OCI-LY3 (cell line): ENCODE results near the gene AKR1A1.

Experiments
- H2AFZ ChIP-seq: fragments of 200-600, 300-600 bp; shearing (Covaris generic); 2 replicates; pipeline ENCODE4 v1.6.0; 2014; ENCODE audit warnings: antibody characterized with exemption, low read depth, low read length
- H3K27ac ChIP-seq: fragments of 200-600, 300-600 bp; sonication (generic); 2 replicates; pipeline ENCODE4 v1.5.1; 2014; ENCODE audit warnings: mild to moderate bottlenecking, low read length, moderate library complexity, mixed read lengths
- H3K27me3 ChIP-seq: fragments of 200-600, 300-600 bp; sonication (generic); 2 replicates; pipeline ENCODE4 v1.6.1; 2014; ENCODE audit warnings: low read depth, low read length, mixed read lengths
- H3K36me3 ChIP-seq: fragments of 200-600, 300-600 bp; sonication (generic); replicated peaks from 2 replicates; pipeline ENCODE3; 2014; ENCODE audit warnings: low read depth, low read length, mixed read lengths
- H3K4me1 ChIP-seq: fragments of 300-600, 200-600 bp; sonication (generic); 2 replicates; pipeline ENCODE4 v1.6.1; 2014; ENCODE audit warnings: low read length, mixed read lengths
- H3K4me2 ChIP-seq: fragments of 200-600, 300-600 bp; sonication (generic); 2 replicates; pipeline ENCODE4 v1.6.1; 2014; ENCODE audit warnings: low read length, mixed read lengths
- H3K4me3 ChIP-seq: fragments of 300-600, 200-600 bp; sonication (generic); 2 replicates; pipeline ENCODE4 v1.5.1; 2014; ENCODE audit warnings: antibody characterized with exemption, mild to moderate bottlenecking, low read length, moderate library complexity
- H3K79me2 ChIP-seq: fragments of 300-600, 200-600 bp; shearing (Covaris generic); 2 replicates; pipeline ENCODE4 v1.6.1; 2014; ENCODE audit warnings: mild to moderate bottlenecking, low read length, mixed read lengths
- H3K9ac ChIP-seq: fragments of 300-600, 200-600 bp; shearing (Covaris generic); 2 replicates; pipeline ENCODE4 v1.6.0; 2014; ENCODE audit warnings: mild to moderate bottlenecking, low read length, moderate library complexity
- H3K9me3 ChIP-seq: fragments of 200-600, 300-600 bp; shearing (Covaris generic); 2 replicates; pipeline ENCODE4 v1.6.1; 2014; ENCODE audit warnings: low read length, mixed read lengths; ENCODE audit not compliant: insufficient read depth
- H4K20me1 ChIP-seq: fragments of 200-600, 300-600 bp; sonication (generic); 2 replicates; pipeline ENCODE4 v1.6.1; 2016; ENCODE audit warnings: low read length, mixed read lengths; ENCODE audit not compliant: insufficient read depth
- CTCF ChIP-seq: fragments of 200-600, 300-600 bp; sonication (generic); IDR thresholded peaks from 2 replicates; pipeline ENCODE4 v1.5.1; 2014; ENCODE audit warnings: antibody characterized with exemption, low read length, low read depth
- EZH2phosphoT487 ChIP-seq: fragments of 200-600 bp; shearing (Covaris generic); IDR thresholded peaks from 2 replicates; pipeline ENCODE4 v1.6.1; 2018; ENCODE audit warnings: antibody characterized with exemption, mixed run types, low read depth

AKR1A1 gene

GRCh38 chr1:45568421-45568820 is 17.8 kb downstream of the AKR1A1 start:
- no peaks in the 10 kb centered on the region for H3K9me3 ChIP-seq
- no peaks in the 10 kb centered on the region for H3K4me1 ChIP-seq
- no peak for TF ChIP-seq EZH2phosphoT487
- no peak for TF ChIP-seq CTCF
- peaks cover 2% of the 10 kb centered on the region; the same call in 1 of the 2 replicates for H3K79me2 ChIP-seq
- H3K36me3 ChIP-seq = peaks cover 29% of the 10 kb centered on the region
- H3K9ac ChIP-seq = no peak overlapping the region
- no peak overlapping the region for H2AFZ ChIP-seq
- no peak overlapping the region for H3K4me2 ChIP-seq
- H3K27ac ChIP-seq = no peak overlapping the region
- no peaks in the 10 kb centered on the region for H3K27me3 ChIP-seq
- H4K20me1 ChIP-seq = peaks cover 4% of the 10 kb centered on the region; the same call in 1 of the 2 replicates
- no peak overlapping the region for H3K4me3 ChIP-seq

- Histone ChIP-seq H3K4me1 (no peaks in the 10 kb centered on the region), H3K27ac (no peak overlapping the region), H3K4me3 (no peak overlapping the region), H4K20me1 (peaks cover 4% of the 10 kb centered on the region; the same call in 1 of the 2 replicates), H3K79me2 (no peaks in the 10 kb centered on the region), H3K9ac (no peak overlapping the region), H3K27me3 (no peaks in the 10 kb centered on the region), H3K4me2 (no peak overlapping the region), H2AFZ (no peak overlapping the region), H3K9me3 (no peaks in the 10 kb centered on the region), H3K36me3 (peaks cover 24% of the 10 kb centered on the region)
- TF ChIP-seq CTCF (no peak), EZH2phosphoT487 (no peak)
Observed at GRCh38 chr1:45569571-45569961, 18.9 kb downstream of the AKR1A1 start.

GRCh38 chr1:45569962-45570581 is 19.4 kb downstream of the AKR1A1 start:
- no peak overlapping the region for H3K4me3 ChIP-seq
- no peak overlapping the region for H3K4me2 ChIP-seq
- H3K27me3 ChIP-seq = no peaks in the 10 kb centered on the region
- H3K4me1 ChIP-seq = no peaks in the 10 kb centered on the region
- H3K79me2 ChIP-seq = no peaks in the 10 kb centered on the region
- no peak overlapping the region for H2AFZ ChIP-seq
- H4K20me1 ChIP-seq = peaks cover 4% of the 10 kb centered on the region; the same call in 1 of the 2 replicates
- H3K36me3 ChIP-seq = peaks cover 24% of the 10 kb centered on the region
- no peak overlapping the region for H3K27ac ChIP-seq
- H3K9me3 ChIP-seq = no peaks in the 10 kb centered on the region
- TF ChIP-seq CTCF (peak; percentile 89), EZH2phosphoT487 (no peak)
- no peak overlapping the region for H3K9ac ChIP-seq

GRCh38 chr1:45570631-45571030 is 20.0 kb downstream of the AKR1A1 start:
- H3K4me3 ChIP-seq = no peak overlapping the region
- H3K27ac ChIP-seq = no peak overlapping the region
- no peak overlapping the region for H3K4me2 ChIP-seq
- H3K9me3 ChIP-seq = no peaks in the 10 kb centered on the region
- no peak for TF ChIP-seq CTCF
- TF ChIP-seq EZH2phosphoT487 = no peak
- H3K36me3 ChIP-seq = peaks cover 24% of the 10 kb centered on the region
- no peak overlapping the region for H2AFZ ChIP-seq
- no peak overlapping the region for H3K9ac ChIP-seq
- H4K20me1 ChIP-seq = peaks cover 4% of the 10 kb centered on the region; the same call in 1 of the 2 replicates
- no peaks in the 10 kb centered on the region for H3K4me1 ChIP-seq
- no peaks in the 10 kb centered on the region for H3K27me3 ChIP-seq
- no peaks in the 10 kb centered on the region for H3K79me2 ChIP-seq
